ENCODE data around the gene ZFC3H1.

DNA sequence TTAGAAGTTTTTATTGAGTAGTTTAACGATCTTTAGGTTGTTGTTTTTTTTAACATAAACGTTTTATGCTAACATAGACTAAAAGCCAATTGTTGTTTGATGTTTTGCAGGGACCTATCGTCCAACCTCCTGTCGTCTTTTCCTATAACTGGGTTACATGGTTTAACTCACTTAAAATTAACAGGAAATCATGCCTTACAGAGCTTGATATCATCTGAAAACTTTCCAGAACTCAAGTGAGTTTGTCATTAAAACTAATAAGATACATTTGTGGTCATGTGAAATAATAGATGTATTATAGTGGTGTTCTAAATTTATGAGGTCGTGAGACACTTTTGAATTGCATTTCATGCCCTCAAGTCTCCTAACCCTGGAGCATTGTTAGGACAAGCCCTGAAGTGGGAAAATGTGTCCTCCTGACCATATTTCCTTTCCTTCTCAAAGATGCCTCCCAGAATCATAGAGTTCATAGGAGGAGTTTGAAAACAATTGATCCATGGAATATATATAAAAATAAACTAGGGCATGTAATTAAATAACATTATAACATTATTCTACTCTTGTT lies 84.9 kb downstream of the ZFC3H1 start:
- no peak for TF ChIP-seq CTCF (optimal IDR thresholded peaks at IDR 0.05 in 1 of 3, IDR thresholded peaks at IDR 0.05 in 1 of 3, conservative IDR thresholded peaks at IDR 0.05 in 1 of 3; ENCODE audit: extremely low read depth in 1 of 3, insufficient read depth in 2 of 3, low read length in 3 of 3)
- no peak for TF ChIP-seq EZH2 (IDR thresholded peaks at IDR 0.05; ENCODE audit: low read length)

Measured in keratinocyte (primary cell).